Measurements from ENCODE around the gene AFF3.

Gene AFF3

DNA sequence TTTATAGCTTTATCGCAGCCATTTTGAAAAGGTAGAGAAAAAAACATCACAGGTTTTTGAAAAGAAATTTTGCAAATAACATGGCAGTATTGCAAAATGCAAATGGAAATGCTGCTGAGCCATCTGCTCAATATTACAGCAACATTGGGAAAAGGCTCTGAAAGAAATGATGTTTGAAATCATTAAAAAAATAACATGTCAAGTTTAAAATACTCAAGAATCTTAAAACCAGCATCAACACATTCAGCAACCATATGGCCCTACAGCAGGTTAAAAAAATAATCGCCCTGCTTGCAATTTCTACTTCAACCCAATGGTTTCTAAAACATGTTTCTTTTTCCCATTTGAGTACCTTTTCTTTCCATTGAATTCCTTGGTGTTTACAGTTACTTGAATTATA is 289.4 kb downstream of the AFF3 start:
- H3K4me3 ChIP-seq (ENCODE audit: low read depth, low read length): no peak overlapping the region

DNA sequence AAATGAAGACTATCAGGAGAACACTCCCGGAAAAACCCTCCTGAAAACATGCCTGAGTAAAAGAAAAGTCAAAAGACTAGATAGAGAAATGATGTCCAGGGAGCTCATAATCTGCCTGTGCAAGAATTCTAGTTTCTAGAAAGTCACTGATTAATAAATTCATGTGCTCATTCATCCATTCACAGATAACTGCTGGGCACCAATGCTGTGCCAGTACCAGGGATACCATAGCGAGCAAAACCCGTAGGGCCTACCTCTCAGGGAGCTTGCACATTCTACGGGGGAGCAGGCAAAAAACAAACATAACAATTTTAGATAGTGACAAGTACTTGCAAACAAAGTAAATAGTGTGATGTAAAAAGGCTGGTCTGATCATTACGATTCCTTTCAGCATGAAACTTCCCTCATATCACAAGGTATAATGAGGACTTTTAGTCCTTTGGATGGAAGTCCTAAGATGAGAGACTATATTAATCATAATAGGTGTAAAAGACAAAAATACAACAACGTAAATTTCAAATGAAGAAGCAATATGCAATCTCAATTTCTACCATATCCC is 289.9 kb downstream of the AFF3 start:
- no peak for DNase-seq (ENCODE audit: low read depth)
- H3K4me3 ChIP-seq (ENCODE audit: low read depth, low read length): no peak overlapping the region

More for the DNA sequence above, 289.4 kb downstream of the AFF3 start:
- TF ChIP-seq, protein P1, sequence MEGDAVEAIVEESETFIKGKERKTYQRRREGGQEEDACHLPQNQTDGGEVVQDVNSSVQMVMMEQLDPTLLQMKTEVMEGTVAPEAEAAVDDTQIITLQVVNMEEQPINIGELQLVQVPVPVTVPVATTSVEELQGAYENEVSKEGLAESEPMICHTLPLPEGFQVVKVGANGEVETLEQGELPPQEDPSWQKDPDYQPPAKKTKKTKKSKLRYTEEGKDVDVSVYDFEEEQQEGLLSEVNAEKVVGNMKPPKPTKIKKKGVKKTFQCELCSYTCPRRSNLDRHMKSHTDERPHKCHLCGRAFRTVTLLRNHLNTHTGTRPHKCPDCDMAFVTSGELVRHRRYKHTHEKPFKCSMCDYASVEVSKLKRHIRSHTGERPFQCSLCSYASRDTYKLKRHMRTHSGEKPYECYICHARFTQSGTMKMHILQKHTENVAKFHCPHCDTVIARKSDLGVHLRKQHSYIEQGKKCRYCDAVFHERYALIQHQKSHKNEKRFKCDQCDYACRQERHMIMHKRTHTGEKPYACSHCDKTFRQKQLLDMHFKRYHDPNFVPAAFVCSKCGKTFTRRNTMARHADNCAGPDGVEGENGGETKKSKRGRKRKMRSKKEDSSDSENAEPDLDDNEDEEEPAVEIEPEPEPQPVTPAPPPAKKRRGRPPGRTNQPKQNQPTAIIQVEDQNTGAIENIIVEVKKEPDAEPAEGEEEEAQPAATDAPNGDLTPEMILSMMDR (conservative IDR thresholded peaks at IDR 0.05; ENCODE audit: low read depth, low read length): no peak
- no peak for DNase-seq (ENCODE audit: low read depth)

DNA sequence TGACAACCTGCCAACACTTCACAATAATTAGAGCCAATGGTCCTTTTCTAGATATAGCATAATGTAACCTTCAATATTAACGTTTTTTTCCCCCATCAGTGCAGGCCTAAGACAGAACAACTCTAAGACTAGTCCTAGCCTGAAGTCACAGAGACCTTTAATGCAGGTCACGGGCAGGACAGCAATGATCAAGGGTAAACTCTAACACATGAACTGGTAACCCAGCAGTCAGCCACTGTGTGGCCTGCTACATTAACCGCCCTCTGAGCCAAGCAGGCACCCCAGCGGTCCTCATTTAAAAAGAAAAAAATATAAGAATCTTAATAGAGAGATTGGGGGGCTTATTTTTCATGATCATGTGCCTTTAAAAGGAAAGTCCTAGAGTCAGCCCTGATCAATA is 290.6 kb downstream of the AFF3 start:
- TF ChIP-seq, protein P1 (conservative IDR thresholded peaks at IDR 0.05; ENCODE audit: low read depth, low read length): no peak
- no peak overlapping the region for H3K4me3 ChIP-seq (ENCODE audit: low read depth, low read length)
- DNase-seq (ENCODE audit: low read depth): no peak

More for the DNA sequence above, 289.9 kb downstream of the AFF3 start:
- TF ChIP-seq, protein P1 (conservative IDR thresholded peaks at IDR 0.05; ENCODE audit: low read depth, low read length): no peak

DNA sequence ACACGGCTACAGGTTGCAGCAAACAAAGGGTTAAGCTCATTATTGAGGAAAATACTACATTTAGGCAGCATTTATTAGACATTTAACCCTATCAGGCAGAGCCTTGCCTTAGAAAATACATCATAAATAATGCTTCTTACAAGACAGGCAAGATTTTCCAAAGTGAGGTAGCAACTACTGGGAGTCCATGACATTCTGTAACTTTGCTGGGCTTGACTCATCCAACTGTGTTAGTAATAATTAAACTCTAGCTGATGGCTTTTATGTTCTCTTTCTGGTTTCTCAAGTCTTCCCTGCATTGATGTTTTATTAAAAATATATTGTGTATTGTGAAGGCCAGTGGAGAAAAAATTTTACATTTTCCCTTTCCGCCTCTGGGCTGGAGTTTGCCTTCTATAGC is 291.3 kb downstream of the AFF3 start:
- no peak for DNase-seq (ENCODE audit: low read depth)
- no peak overlapping the region for H3K4me3 ChIP-seq (ENCODE audit: low read depth, low read length)
- TF ChIP-seq, protein P1 (conservative IDR thresholded peaks at IDR 0.05; ENCODE audit: low read depth, low read length): no peak

DNA sequence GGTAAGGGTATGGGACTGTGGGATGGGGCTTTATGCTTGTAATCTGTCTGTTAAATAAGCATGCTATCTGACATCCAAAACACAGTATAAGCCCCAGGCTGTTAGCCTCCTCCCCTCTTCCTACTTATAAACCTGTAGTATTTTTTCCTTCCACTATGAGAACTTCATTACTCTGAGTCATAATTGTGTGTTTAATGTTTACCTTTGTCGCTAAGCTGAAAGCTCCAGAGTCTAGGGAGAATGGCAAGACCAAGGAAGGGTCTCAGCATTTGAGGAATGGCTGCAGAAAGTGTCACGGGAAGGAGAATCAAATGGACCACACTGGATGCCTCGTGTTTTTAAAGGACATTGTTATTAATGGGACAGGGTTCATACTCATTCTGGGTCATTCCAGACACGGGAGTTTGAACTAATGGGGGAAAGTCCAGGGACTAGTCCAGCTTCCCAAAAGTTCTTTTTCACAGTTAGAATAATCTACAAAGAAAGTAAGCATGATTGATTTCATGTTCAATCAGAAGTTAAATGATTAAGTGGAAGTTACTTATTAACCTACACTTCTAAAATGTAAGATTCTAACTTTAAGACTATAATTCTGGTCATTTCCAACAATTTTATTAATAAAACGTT is 292.2 kb downstream of the AFF3 start:
- no peak for DNase-seq (ENCODE audit: low read depth)
- TF ChIP-seq, protein P1 (conservative IDR thresholded peaks at IDR 0.05; ENCODE audit: low read depth, low read length): no peak
- H3K4me3 ChIP-seq (ENCODE audit: low read depth, low read length): no peak overlapping the region

DNA sequence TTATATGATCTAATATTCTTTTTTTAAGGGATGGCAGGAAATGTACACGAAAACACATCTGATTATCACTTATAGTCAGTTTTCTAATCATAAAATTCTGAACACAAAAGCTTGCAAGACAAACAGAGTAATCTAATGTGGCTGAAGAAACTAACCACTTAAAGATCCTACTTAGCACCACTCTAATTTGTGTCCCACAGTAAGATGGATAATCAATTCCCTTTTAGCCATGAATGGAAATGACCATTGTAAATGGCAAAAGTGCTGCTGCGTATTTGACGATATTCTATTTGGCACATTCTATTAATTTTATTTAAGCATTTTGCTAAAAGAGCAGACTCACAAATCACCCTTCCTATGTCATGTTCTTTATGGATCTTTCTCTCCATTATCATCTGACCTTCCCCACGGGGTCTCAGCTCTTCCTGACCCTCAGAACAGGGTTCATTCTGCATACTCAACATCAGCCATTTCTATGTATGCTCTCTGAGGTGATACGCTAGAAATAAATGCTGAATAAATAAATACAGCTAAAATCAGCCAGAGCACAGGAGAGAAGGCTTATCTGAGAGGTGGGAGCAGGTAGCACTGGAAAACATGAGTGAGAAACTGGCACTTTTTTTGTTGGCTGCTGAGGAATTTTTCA is 295.8 kb downstream of the AFF3 start:
- TF ChIP-seq, protein P1 (conservative IDR thresholded peaks at IDR 0.05; ENCODE audit: low read depth, low read length): no peak
- no peak overlapping the region for H3K4me3 ChIP-seq (ENCODE audit: low read depth, low read length)
- DNase-seq (ENCODE audit: low read depth): no peak

Data from choroid plexus epithelial cell (primary cell).